Anterior cingulate cortex (tissue), 58 donors: ENCODE measurements around the gene NT5DC4.

Experiments used
- DNase-seq, 58 donors: peaks; one replicate each; lab custom pipeline; 2025; lab: John Stamatoyannopoulos, UW

Gene NT5DC4

GRCh38 chr2:112720785-112721184, at the start of gene NT5DC4:
TSS of gene NT5DC4 (plus strand) at chr2:112721020. CDS start at chr2:112721080, 60 bp downstream.
- DNase-seq, result no peak

- DNase-seq, result peak in 3 of 58 donors; percentile 12 to 39 (median 17)
These were observed 49.0 kb upstream of the NT5DC4 start for GRCh38 chr2:112671801-112672200.

GRCh38 chr2:112673008-112673407, 47.8 kb upstream of the NT5DC4 start:
- no peak for DNase-seq

GRCh38 chr2:112674229-112674628, 46.6 kb upstream of the NT5DC4 start:
- peak in 18 of 58 donors; percentile 8 to 50 (median 18) for DNase-seq

- DNase-seq, result peak in 48 of 58 donors; percentile 6 to 88 (median 52)
These were observed 41.3 kb upstream of the NT5DC4 start for GRCh38 chr2:112679484-112679883.

- no peak for DNase-seq
These were observed 40.1 kb upstream of the NT5DC4 start for GRCh38 chr2:112680666-112681101.

GRCh38 chr2:112682101-112682500, 38.7 kb upstream of the NT5DC4 start:
- DNase-seq, result no peak

GRCh38 chr2:112683550-112684414, 37.0 kb upstream of the NT5DC4 start:
- no peak for DNase-seq

- DNase-seq, result no peak
These were observed 36.4 kb upstream of the NT5DC4 start for GRCh38 chr2:112684415-112684775.

GRCh38 chr2:112685271-112685884, 35.4 kb upstream of the NT5DC4 start:
- DNase-seq, result no peak

- peak in 1 of 58 donors; percentile 17 for DNase-seq
These were observed 34.2 kb upstream of the NT5DC4 start for GRCh38 chr2:112686348-112687217.

- no peak for DNase-seq
These were observed 33.3 kb upstream of the NT5DC4 start for GRCh38 chr2:112687522-112687921.

- no peak for DNase-seq
These were observed 32.5 kb upstream of the NT5DC4 start for GRCh38 chr2:112688086-112688880.

GRCh38 chr2:112690853-112691401, 29.9 kb upstream of the NT5DC4 start:
- DNase-seq, result peak in 50 of 58 donors; percentile 12 to 72 (median 42)

- DNase-seq, result peak in 14 of 58 donors; percentile 13 to 68 (median 32)
These were observed 28.9 kb upstream of the NT5DC4 start for GRCh38 chr2:112691881-112692281.

- DNase-seq, result no peak
These were observed 28.3 kb upstream of the NT5DC4 start for GRCh38 chr2:112692495-112692911.

- DNase-seq, result no peak
These were observed 27.9 kb upstream of the NT5DC4 start for GRCh38 chr2:112692918-112693317.

- no peak for DNase-seq
These were observed 27.2 kb upstream of the NT5DC4 start for GRCh38 chr2:112693596-112693995.

GRCh38 chr2:112694182-112694581, 26.6 kb upstream of the NT5DC4 start:
- no peak for DNase-seq
